Measurements from ENCODE around the gene ADCY9. TPM values are rescaled to one million over a fixed set of nuclear protein-coding genes. Genes with fewer than 3 reads are reported as not detected.

ADCY9 gene
- total and polyA plus RNA-seq, 2 donors (not counting 1 experiment from before 2014, with no cell fraction given), result 1.7 to 2.1 TPM

DNA sequence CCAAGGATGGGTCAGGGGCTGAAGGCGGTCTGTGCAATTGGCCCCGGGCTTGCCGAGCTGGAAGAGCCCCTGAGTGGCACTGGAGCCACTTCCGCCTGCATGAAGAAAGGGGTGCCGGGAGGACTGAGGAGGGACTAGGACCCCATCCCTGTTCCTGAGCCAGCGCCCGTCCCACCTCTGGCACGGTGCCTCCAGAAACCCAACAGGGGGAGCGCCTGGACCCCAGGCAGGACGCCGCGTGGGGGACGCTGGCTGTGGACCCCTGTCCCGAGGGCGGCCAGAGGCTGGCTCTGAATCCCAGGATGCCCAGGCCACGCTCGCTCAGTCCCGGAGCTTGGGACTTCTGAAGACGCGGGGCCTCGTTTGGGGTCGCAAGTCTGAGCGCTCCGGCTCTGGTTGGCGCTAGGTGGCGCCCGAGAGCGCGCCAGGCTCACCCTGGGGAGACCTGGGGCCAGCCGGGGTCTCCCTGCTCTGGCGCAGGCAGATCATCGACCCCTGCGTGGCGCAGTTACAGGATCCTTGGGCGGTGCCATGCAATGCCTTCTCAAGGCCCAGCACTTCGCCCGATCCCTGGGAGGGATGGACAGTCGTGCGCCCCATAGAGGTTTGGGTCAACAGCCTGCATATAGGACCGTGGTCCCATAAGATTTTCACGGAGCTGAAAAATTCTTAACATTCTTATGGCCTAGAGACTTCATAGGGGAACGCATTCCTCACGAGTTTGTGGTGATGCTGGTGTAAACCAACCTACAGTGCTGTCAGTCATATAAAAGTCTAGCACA is 177.2 kb downstream of the ADCY9 start:
- ATAC-seq (ENCODE audit: low read depth) (peak; percentile 80), DNase-seq (peak; percentile 77)
- peak overlapping the region; percentile 80 for H3K4me2 ChIP-seq (replicated peaks; ENCODE audit: low read depth, low read length, poor library complexity, severe bottlenecking)
- H3K4me1 Mint-ChIP-seq, result no peaks in the 10 kb centered on the region
- no peaks in the 10 kb centered on the region for H4K20me1 ChIP-seq (ENCODE audit: control insufficient read depth, insufficient read depth, low read length, poor library complexity, severe bottlenecking)
- H2AFZ ChIP-seq (ENCODE audit: insufficient read depth, low read depth, low read length, poor library complexity, severe bottlenecking), result peak overlapping the region; percentile 80
- 13% methylated on average over 43 of the region's 43 CpGs for WGBS (ENCODE audit: insufficient coverage)
- no peaks in the 10 kb centered on the region for H3K27me3 Mint-ChIP-seq
- H3K27ac ChIP-seq (ENCODE audit: low read length in 2 of 2), result no peak overlapping the region
- ChIA-PET POLR2A (no interaction called here), CTCF (interaction anchor here (0.7 to 3.1 kb wide), 7 partner anchors 15 to 391 kb away, joined by 3 to 16 read pairs (median 3); no protein-coding TSS in a partner anchor)
- peak overlapping the region; percentile 56 for H3K9ac ChIP-seq (ENCODE audit: low read length)
- peaks cover 2% of the 10 kb centered on the region for H3K9me3 Mint-ChIP-seq (ENCODE audit: insufficient read depth)
- intact Hi-C loops (cut with micrococcal nuclease), result loop anchor here (2.0 kb wide), 1 partner anchor 390 kb away; no protein-coding TSS in a partner anchor
- H3K4me1 ChIP-seq (ENCODE audit: control insufficient read depth in 2 of 2, insufficient read depth in 2 of 2, low read length in 2 of 2), result peaks cover 8 to 9% of the 10 kb centered on the region in 2 donors
- H3K9me3 ChIP-seq (ENCODE audit: control extremely low read depth in 1 of 3, control insufficient read depth in 2 of 3, insufficient read depth in 1 of 3, low read length in 2 of 3), result peaks cover 0 to 8% (median 0%) of the 10 kb centered on the region in 3 donors
- TF ChIP-seq, protein P1, sequence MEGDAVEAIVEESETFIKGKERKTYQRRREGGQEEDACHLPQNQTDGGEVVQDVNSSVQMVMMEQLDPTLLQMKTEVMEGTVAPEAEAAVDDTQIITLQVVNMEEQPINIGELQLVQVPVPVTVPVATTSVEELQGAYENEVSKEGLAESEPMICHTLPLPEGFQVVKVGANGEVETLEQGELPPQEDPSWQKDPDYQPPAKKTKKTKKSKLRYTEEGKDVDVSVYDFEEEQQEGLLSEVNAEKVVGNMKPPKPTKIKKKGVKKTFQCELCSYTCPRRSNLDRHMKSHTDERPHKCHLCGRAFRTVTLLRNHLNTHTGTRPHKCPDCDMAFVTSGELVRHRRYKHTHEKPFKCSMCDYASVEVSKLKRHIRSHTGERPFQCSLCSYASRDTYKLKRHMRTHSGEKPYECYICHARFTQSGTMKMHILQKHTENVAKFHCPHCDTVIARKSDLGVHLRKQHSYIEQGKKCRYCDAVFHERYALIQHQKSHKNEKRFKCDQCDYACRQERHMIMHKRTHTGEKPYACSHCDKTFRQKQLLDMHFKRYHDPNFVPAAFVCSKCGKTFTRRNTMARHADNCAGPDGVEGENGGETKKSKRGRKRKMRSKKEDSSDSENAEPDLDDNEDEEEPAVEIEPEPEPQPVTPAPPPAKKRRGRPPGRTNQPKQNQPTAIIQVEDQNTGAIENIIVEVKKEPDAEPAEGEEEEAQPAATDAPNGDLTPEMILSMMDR (IDR thresholded peaks at IDR 0.05), result peak; percentile 97
- no peak for TF ChIP-seq EZH2 (IDR thresholded peaks at IDR 0.05; ENCODE audit: borderline replicate concordance, insufficient read depth, low read depth, low read length, poor library complexity, severe bottlenecking)
- H3K4me3 Mint-ChIP-seq, result no peak overlapping the region
- peak overlapping the region in 4 of 5 experiments; percentile 12 to 33 (median 20) for H3K4me3 ChIP-seq (ENCODE audit: control extremely low read depth in 1 of 5, extremely low read depth in 1 of 5, insufficient read depth in 1 of 5, low read depth in 2 of 5, low read length in 4 of 5)
- peaks cover 0 to 13% (median 3%) of the 10 kb centered on the region in 4 experiments for H3K27me3 ChIP-seq (replicated peaks in 1 of 4; ENCODE audit: control extremely low read depth in 1 of 4, control insufficient read depth in 3 of 4, insufficient read depth in 4 of 4, low read length in 3 of 4)
- H3K79me2 ChIP-seq (ENCODE audit: control insufficient read depth, insufficient read depth, low read length), result no peaks in the 10 kb centered on the region
- H3K27ac Mint-ChIP-seq, result no peak overlapping the region
- no peaks in the 10 kb centered on the region for H3K36me3 ChIP-seq (replicated peaks in 1 of 2; ENCODE audit: control extremely low read depth in 1 of 2, control insufficient read depth in 1 of 2, extremely low read depth in 1 of 2, insufficient read depth in 2 of 2, low read length in 1 of 2)

- TF ChIP-seq, protein P1 (IDR thresholded peaks at IDR 0.05), result no peak
- no peak for TF ChIP-seq EZH2 (IDR thresholded peaks at IDR 0.05; ENCODE audit: borderline replicate concordance, insufficient read depth, low read depth, low read length, poor library complexity, severe bottlenecking)
- peaks cover 0 to 8% (median 0%) of the 10 kb centered on the region in 3 donors for H3K9me3 ChIP-seq (ENCODE audit: control extremely low read depth in 1 of 3, control insufficient read depth in 2 of 3, insufficient read depth in 1 of 3, low read length in 2 of 3)
- H3K4me1 ChIP-seq (ENCODE audit: control insufficient read depth in 2 of 2, insufficient read depth in 2 of 2, low read length in 2 of 2), result peaks cover 8 to 9% of the 10 kb centered on the region in 2 donors
- 50% methylated on average over 14 of the region's 19 CpGs for WGBS (ENCODE audit: insufficient coverage)
- Mint-ChIP-seq H3K4me1 (no peaks in the 10 kb centered on the region), H3K27ac (no peak overlapping the region), H3K27me3 (no peaks in the 10 kb centered on the region), H3K9me3 (ENCODE audit: insufficient read depth) (peaks cover 2% of the 10 kb centered on the region), H3K4me3 (no peak overlapping the region)
- no peaks in the 10 kb centered on the region for H3K79me2 ChIP-seq (ENCODE audit: control insufficient read depth, insufficient read depth, low read length)
- peak overlapping the region in 1 of 5 experiments; percentile 18 for H3K4me3 ChIP-seq (ENCODE audit: control extremely low read depth in 1 of 5, extremely low read depth in 1 of 5, insufficient read depth in 1 of 5, low read depth in 2 of 5, low read length in 4 of 5)
- H3K4me2 ChIP-seq (replicated peaks; ENCODE audit: low read depth, low read length, poor library complexity, severe bottlenecking), result peak overlapping the region; percentile 80
- intact Hi-C loops (cut with micrococcal nuclease), result loop anchor here (2.0 kb wide), 1 partner anchor 390 kb away; no protein-coding TSS in a partner anchor
- ChIA-PET POLR2A (no interaction called here), CTCF (interaction anchor here (0.8 to 3.1 kb wide), 5 partner anchors 16 to 392 kb away, joined by 3 to 16 read pairs (median 3); no protein-coding TSS in a partner anchor)
- ATAC-seq (ENCODE audit: low read depth) (no peak), DNase-seq (no peak)
- no peaks in the 10 kb centered on the region for H3K36me3 ChIP-seq (replicated peaks in 1 of 2; ENCODE audit: control extremely low read depth in 1 of 2, control insufficient read depth in 1 of 2, extremely low read depth in 1 of 2, insufficient read depth in 2 of 2, low read length in 1 of 2)
- H2AFZ ChIP-seq (ENCODE audit: insufficient read depth, low read depth, low read length, poor library complexity, severe bottlenecking), result peak overlapping the region; percentile 80
- H3K27ac ChIP-seq (ENCODE audit: low read length in 2 of 2), result no peak overlapping the region
- H3K9ac ChIP-seq (ENCODE audit: low read length), result peak overlapping the region; percentile 56
- peaks cover 0 to 13% (median 3%) of the 10 kb centered on the region in 4 experiments for H3K27me3 ChIP-seq (replicated peaks in 1 of 4; ENCODE audit: control extremely low read depth in 1 of 4, control insufficient read depth in 3 of 4, insufficient read depth in 4 of 4, low read length in 3 of 4)
- no peaks in the 10 kb centered on the region for H4K20me1 ChIP-seq (ENCODE audit: control insufficient read depth, insufficient read depth, low read length, poor library complexity, severe bottlenecking)
Measured at GRCh38 chr16:3938471-3938842, 177.8 kb downstream of the ADCY9 start.

All from B cell (primary cell).